RPMI8226 (cell line): ENCODE measurements around the gene PLXNA1.

ENCODE experiments used
- DNase-seq: peaks from one replicate; pipeline ENCODE4 v3.0.0-alpha.2; 2015

The PLXNA1 gene

DNA sequence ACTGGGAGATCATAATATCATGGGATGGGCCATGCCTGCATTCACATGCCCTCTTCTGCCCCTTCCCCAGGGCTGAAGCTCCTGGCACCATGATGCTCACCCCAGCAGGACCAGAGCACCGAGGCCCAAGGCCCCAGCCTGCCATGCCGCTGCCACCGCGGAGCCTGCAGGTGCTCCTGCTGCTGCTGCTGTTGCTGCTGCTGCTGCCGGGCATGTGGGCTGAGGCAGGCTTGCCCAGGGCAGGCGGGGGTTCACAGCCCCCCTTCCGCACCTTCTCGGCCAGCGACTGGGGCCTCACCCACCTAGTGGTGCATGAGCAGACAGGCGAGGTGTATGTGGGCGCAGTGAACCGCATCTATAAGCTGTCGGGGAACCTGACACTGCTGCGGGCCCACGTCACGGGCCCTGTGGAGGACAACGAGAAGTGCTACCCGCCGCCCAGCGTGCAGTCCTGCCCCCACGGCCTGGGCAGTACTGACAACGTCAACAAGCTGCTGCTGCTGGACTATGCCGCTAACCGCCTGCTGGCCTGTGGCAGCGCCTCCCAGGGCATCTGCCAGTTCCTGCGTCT is 5.6 kb downstream of the PLXNA1 start:
- no peak for DNase-seq

DNA sequence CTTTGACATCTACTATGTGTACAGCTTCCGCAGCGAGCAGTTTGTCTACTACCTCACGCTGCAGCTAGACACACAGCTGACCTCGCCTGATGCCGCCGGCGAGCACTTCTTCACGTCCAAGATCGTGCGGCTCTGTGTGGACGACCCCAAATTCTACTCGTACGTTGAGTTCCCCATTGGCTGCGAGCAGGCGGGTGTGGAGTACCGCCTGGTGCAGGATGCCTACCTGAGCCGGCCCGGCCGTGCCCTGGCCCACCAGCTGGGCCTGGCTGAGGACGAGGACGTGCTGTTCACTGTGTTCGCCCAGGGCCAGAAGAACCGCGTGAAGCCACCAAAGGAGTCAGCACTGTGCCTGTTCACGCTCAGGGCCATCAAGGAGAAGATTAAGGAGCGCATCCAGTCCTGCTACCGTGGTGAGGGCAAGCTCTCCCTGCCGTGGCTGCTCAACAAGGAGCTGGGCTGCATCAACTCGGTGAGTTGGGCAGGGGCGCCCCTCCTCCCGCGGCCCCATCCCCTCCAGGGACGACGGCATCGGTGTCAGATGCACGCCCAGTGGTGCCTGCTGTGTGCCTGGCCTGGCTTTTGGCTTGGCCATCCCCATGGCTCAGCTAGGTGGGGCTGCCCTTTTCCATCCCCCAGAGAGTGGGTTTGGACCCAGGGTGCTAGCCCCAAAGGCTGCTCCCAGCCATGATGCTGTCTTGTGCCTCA is 6.6 kb downstream of the PLXNA1 start:
- no peak for DNase-seq

DNA sequence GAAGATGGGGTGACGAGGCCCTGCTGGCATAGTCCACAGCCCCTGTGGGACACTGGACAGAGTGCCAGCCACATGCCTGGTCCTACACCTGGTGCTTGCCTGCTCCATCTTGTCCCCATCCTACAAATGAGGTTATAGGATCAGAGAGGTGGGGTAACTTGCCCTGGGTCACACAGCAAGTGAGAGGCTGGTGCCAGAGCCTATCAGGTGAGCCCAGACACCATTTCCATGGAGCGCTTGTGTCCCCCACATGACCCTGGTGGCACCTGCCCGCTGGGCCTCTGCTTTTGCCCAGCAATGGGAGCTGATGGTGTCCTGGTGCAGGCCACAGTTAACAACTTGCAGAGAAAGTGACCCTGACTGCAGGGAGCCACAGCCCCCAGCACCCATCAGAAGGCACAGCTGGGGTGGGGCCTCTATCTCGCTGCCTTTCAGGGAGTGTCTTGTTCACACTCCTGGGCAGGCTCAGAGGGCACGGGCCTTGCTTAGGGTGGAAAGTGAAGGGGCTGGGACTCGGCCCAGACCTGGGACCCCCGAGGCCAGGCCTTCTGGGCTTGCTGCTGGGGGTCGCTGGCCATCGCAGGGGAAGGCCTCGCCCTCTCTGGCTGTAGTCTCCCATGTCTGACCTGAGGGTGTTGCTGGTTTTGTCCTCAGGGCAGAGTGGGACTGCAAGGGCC is 7.2 kb downstream of the PLXNA1 start:
- no peak for DNase-seq

DNA sequence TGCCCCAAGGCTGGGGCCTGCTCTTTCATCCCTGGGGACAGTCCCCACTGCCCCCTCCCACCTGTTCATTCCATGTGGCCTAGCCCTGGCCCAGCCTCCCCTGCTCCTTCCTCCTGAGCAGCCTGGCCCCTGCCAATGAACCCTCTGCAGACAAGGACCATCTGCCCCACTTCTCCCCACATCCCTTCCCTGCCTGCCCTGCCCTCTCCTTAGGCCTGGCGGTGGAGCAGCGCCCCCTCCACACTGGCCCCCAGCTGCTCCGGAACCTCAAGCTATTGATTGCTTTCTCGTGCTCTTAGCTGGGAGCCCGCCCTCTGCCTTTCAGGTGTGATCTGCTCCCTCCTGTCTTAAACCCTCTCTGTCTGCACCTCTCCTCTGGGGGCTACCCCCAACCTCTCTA is 8.0 kb downstream of the PLXNA1 start:
- DNase-seq: no peak

DNA sequence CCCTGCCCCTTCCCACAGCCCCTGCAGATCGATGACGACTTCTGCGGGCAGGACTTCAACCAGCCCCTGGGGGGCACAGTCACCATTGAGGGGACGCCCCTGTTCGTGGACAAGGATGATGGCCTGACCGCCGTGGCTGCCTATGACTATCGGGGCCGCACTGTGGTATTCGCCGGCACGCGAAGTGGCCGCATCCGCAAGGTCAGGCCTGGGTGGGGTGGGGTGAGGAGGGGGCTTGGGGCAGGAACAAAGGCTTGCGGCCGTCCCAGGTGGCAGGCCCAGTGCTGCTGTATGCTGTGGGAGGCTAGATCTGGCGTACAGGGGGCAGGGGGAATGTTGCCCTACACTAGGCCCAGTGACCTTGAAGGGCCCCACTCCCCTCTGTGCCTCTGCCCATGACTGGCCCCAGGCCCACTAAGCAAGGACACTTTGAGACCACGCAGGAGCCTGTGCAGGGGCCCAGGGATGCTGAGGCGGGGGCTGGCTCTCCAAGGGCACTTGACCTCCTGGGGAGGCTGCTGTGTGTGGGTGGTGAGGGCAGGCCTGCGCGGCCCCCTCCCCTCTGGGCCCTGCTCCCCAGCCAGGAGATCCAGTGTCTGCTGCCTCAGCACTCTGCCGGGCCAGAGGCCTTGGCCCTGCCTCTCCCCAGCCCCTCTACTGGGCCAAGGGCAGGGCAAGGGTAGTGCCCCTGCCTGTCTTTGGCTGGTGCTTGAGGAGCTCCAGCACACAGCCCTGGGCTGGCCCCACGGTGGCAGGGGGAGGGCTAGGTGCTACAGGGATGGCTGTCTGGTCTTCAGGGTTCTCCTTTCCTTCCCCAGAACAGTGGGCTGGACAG is 8.7 kb downstream of the PLXNA1 start:
- no peak for DNase-seq

DNA sequence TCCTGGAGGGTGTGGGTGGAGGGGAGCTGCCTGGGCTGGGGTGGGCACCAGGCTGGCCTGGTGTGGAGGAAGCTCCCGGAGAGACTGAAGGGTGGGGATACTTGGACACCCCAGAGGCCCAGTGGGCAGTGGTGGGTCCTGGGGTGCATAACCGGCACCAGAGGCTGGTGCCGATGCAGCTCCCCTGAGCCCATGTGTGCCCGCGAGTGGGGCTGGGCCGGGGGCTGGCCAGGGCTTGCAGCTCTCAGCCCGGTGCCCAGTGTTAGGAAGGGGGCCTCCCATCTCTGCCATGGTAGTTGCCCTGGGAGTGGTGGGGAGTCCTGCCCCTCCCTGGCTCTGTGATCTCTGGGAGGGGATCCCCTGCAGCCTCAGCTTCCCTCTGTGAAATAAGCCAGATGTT is 9.3 kb downstream of the PLXNA1 start:
- no peak for DNase-seq

DNA sequence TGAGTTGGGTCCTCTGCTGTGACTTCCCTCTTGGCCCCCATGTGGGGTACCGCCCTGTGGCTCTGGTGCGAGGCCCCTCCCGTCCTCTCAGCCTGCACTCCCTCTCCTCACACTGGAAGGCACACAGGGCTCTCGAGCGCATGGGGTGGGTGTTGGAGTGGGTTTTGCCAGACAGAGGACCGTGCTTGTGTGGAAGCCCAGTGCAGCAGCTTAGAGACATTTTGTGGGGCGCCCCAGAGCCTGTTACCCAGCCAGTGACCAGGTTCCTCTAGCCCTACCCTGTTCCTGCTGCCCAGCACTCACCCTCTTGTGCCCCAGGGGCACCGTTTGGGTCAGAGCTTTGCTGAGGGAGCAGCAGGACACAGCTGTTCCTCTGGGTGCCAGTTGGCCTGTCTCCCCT is 9.9 kb downstream of the PLXNA1 start:
- no peak for DNase-seq

DNA sequence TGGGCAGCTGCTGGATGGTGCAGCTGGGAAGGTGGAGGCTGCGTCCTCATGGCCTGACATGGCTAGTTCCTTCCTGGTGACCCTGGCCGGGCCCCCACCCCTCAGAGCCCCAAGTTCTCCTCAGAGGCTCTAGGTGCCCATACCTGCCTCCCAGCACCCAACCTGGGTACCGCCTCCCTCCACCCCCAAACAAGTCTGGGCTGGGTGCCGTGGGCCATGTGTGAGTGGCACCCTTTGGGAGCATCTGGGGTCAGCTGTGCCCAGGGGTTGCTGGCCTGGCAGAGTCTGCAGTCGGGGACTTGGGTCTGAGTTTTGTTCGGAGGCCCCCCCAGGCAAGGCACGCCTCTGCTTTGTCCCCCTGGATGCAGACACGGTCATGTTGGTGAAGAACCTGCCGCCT is 10.5 kb downstream of the PLXNA1 start:
- DNase-seq: no peak

DNA sequence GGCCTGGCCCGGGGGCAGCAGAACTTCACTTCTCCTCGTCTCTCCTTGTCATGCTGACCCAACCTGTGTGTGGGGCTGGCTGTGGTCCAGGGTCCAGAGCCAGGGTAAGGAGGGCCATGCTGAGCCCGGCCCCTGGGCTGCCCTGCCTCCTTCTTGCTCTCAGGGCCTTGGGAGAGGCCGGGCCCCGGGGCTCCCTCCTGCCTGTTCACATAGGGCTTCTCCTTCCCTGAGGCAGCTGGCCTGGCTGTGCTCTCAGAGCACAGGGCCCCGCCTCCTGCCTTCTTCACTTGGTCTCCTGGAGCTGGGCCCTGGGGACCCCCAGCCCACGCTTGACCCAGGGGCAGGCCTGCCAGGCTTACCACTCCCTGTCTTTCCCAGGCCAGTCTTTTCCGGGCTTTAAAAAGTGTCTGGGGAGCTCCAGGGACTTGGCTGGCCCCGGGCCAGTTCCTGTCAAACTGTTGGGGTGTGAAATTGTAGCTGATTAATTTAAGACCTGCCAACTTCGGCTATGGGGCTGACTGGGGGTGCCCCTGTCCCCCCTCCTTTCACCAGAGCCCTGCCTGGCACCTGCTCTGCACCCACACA is 11.8 kb downstream of the PLXNA1 start:
- DNase-seq: no peak

DNA sequence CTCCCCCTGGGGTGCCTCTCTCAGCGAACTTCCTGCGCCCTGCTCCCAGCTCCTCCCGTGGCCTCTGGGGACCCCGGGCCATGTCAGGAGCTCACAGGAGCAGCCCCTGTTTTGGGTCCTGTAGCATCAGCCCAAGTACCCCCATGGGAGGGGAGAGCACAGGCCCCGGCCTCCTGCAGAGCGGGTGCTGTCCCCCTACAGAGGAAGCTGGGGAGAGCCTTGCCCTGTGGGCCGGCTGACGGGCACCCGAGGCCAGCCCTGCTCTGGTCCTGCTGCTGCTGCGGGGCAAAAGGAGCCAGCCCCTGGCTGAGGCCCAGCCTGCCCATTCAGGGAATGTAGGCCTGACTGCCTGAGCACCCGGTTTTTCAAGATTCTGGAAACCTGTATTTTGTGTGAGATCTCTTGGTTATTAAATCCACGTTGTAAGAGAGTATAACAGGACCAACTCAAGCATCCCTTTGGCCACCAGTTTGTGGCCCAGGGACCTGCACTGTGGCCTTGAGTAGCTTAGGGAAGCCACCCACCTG is 12.4 kb downstream of the PLXNA1 start:
- no peak for DNase-seq

DNA sequence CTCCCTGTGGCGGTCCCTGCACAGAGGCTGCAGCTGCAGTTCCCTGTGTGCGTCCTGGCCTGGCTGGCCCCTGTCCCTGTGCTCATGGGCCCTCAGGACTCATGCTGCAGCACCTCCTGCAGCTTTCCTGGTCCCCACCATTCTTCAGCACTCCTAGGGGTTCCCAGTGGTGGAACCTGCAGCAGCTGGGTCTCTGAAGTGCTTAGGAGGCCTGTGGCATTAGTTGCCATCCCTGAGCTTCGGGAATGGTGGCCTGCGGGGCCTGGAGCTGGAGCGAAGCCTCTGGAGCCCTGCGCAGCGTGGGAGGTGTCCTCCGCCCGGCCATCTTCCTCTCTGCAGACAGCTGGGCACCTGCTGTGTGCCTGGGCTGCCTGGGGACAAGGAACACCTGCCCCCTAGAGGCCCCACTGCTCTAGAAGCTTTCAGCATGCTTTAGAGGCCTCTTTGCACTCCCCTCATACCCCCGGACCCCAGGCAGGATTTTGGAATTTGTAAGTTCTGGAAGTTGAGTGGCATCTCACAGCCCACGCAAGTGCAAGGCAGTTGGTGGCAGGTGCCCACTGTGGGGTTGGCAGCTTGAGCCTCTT is 13.1 kb downstream of the PLXNA1 start:
- DNase-seq: no peak

DNA sequence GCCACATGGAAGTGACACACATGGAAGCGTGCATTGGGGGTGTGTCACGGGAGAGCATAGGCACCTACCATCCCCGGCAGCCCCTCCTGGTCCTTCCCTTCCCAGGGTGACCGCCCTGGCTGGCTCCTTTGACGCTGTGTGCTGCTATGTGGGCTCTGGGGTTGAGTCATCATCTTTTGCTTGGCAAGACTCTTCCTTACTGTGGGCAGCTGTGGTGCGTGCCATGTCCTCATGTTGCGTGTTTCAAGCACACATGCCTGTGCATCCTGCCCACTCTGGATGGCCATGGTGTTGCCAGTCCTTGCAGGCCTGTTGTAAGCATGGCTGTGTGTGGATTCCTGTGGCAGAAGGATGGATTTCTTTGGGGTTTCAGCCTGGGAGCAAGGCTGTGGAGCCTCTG is 14.0 kb downstream of the PLXNA1 start:
- DNase-seq: no peak

DNA sequence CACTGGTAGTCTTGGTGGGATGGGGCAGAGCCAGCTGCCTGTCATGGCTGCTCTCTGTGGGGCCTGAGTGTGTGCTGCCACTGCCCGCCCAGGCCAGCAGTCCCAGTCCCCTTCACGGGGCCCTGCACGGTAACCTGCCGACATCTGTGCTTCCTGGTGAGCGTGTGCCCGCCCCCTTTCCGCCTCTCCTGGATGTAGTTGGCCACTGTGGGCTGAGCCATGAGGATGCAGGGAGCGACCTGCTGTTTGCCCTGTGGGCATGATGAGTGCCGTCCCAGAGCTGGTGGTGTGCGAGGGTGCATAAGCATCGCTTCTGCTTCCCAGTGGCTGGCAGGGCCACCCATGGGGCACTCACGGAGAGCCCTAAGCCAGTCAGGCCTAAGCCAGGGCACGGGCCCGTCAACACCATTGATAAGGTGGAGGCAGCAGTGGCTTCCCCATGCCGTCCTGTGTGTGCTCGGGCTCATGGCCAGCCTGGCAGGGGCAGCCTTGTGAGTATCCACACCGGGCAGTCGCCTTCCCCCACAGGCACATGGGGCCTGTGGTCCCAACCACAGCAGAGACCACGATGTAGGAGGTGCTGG is 14.6 kb downstream of the PLXNA1 start:
- no peak for DNase-seq

DNA sequence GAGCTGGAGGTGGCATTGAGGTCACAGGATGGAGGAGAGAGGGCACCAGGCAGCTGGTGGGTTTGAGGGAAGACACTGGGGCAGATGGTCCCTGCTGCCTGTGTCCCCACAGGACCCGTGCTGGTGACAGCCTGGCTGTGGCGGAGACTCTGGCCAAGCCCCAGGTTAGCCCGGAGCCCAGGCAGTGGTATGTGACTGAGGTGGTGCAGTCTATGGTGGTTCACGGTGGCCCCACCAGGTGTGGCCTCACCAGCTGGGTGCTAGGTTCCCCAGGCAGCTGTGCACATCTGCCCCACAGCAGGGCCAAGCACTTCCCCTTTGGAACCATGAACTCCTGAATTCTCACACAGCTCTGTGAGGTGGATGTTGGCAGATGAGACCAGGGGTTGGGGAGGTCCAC is 15.4 kb downstream of the PLXNA1 start:
- peak; percentile 62 for DNase-seq

DNA sequence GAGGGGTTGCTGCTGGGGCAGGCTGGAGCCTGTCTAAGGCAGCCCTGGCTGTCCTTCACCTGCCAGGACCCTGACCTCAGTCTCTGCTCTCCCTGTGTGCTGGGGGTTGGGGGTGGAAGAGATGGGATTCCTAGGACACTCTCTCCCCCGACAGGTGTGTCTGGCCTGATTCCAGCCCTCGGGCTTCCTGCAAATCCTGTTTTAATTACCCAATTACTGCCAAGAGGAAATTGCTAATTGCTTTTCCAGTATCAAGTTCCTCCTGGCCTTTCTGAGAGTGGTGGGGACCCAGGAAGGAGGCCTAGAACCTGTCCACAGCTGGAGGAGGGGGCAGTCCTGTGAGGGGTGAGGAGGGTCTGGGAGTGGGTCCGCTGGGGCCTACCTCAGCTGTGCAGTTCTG is 15.8 kb downstream of the PLXNA1 start:
- no peak for DNase-seq

DNA sequence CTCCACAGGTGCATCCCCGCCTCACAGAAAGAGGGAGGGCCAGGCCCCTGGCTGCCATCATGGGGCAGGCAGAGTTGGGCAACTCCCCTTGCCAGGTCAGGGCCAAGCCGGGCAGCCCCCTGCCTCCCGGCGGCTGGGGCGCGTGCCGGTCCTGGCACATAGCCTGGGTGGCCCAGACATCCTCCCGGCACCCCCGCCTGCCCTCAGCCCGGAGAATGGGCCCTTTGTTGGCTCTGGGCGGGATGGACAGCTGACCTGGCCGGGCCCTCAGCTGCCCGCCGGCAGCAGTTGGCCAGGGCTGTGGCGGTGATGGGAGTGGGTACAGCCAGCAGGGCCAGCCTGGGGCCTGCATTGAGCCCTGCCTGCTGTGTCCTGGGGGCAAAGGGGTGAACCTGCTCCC is 16.5 kb downstream of the PLXNA1 start:
- DNase-seq: no peak

DNA sequence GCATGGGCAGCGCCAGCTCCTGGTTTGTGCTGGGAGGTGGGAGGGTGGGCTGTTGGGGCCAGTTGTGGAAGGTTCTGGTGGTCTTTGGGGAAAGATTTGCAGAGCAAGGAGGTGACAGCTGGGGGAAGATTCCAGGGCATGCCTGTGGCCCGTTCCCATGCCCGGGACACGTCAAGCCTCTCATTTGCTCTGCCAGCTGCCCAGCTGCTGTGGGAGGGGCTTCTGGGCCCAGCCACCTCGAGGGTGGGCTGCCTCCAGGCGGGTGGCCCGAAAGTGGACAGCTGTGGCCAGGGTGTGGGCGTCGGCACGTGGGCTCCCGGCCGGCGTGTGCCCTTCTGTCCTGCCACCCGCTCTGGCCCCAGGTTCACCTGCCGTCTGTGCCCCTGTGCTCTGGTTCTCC is 17.2 kb downstream of the PLXNA1 start:
- no peak for DNase-seq

DNA sequence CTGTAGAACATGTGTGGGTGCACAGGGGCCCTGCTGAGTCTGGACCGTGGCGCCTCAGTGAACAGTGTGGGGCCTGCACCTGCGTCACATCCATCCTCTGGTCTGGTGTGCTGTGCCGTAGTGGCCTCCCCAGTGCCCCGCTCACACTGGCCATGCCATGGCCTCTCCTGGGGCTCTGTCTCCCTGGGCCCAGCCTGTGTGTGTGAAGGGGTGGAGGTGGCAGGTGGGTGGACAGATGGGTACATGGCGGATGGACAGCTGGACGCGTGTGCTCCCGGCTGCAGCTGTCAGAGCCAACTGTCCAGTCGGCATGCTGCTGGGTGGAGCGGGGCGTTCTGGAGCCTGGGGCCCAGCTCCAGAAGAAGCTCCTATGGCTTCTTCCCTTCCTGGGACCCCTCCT is 17.8 kb downstream of the PLXNA1 start:
- no peak for DNase-seq

DNA sequence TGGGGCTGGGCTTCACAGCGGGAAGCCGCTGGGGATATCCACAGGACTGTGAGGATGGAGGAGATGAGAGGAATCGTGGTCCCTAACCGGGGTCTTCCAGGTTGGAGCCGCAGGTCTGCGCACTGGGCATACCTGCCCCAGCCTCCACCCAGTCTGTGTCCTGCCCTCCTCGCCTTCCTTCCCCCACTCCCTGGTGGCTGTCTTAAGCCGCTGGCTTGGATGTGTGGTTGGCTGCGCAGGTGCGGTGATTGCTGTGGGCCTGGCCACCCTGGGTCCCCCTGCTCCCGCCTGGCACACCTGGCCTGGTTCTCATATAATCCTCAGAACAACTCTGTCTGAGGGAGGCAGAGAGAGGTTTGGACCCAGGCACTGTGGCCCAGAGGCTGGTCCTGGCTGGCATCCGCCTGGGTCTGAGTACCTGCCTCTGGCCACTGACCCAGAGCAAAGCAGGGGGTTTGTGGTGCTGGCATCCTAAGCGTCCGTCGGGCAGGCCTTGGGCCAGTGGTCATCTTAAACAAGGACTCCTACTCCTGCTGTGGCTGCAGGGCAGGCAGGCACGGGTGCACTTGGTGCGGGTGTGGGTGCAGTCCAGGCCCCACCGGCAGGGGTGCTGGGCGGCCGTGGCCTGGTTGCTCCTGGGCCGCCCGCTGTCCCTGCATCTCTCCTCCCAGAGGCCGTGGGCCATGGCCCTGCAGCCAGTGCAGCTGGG is 18.7 kb downstream of the PLXNA1 start:
- DNase-seq: no peak

DNA sequence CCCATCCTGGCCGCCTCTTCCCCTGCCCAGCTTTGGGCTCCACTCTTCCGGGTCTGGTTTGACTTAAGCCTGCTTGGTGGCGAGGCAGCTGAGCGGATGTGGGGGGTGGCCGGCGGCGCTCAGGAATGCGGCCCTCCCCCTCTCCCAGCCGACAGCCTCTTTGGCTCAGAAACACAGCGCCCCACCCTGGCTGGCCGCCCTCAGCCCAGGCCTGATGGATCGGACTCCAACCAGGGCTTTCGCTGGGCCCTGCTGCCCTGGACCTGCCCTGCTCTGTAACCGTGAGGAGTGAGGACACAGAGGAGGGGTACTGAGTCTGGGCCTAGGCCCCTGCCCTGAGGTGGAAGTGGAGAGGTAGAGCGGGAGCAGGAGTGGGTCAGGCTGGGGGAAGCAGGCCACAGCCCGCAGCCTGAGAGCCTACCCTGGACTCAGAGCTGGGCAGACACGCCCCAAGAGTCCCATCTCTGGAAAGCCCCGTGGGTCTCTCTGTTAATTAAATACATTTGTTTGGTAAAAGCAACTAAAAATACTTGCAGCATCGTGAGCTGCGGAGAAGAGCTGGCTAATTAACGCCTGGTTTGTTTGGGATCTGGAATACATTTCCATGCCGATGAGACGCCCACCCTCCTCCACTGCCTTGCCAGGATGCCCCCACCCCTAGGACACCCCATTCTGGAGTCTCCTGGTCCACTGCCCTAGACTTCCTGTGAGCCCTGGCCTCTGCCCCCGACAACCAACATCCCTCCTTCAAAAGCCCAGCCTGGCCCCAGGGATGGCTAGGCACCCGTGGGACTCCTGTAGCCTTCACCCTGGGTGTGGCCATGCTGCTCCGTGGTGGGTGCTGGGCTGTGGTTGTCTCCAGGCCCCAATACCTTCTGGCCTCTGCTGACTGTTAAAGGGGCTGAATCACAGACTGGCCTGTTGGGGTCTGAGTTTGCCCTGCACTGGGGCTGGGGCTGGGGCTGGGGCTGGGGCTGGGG is 19.6 kb downstream of the PLXNA1 start:
- DNase-seq: no peak
